Keratinocyte (primary cell): ENCODE results near the gene TMX3. TPM values are rescaled to one million over a fixed set of nuclear protein-coding genes. Genes with fewer than 3 reads are reported as not detected.

Source experiments
- DNase-seq: peaks from one replicate; pipeline ENCODE4 v3.0.0-alpha.2; 2011; ENCODE audit warnings: low read depth, missing footprints, low spot score
- FAIRE-seq: peaks from 2 replicates; lab custom pipeline; 2011; peaks lifted over from hg19 to GRCh38; lab: Jason Lieb, UNC
- H2AFZ ChIP-seq: 2 replicates; pipeline ENCODE4 v1.6.0; 2012; ENCODE audit warnings: low read length, control low read depth, inconsistent platforms; ENCODE audit not compliant: control insufficient read depth
- H3K27ac ChIP-seq: 2 replicates; pipeline ENCODE4 v1.5.1; 2011; ENCODE audit warnings: low read length; ENCODE audit not compliant: control insufficient read depth, insufficient read depth
- H3K27me3 ChIP-seq: 3 replicates; pipeline ENCODE4 v1.6.0; 2011; ENCODE audit warnings: low read length; ENCODE audit not compliant: control insufficient read depth, insufficient read depth; ENCODE audit errors: extremely low read depth
- H3K36me3 ChIP-seq, 2 experiments: 2 replicates in 1 of 2; 3 replicates in 1 of 2; pipeline ENCODE4 v1.5.1; 2011; ENCODE audit warnings: low read length in 2 of 2, mild to moderate bottlenecking in 1 of 2; ENCODE audit not compliant: control insufficient read depth in 2 of 2, insufficient read depth in 2 of 2; ENCODE audit errors: extremely low read depth in 1 of 2
- H3K4me1 ChIP-seq: 3 replicates; pipeline ENCODE4 v1.5.1; 2011; ENCODE audit warnings: low read length; ENCODE audit not compliant: control insufficient read depth, insufficient read depth; ENCODE audit errors: extremely low read depth
- H3K4me2 ChIP-seq: 3 replicates; pipeline ENCODE4 v1.6.0; 2011; ENCODE audit warnings: low read depth, low read length; ENCODE audit not compliant: control insufficient read depth, insufficient read depth; ENCODE audit errors: extremely low read depth
- H3K4me3 ChIP-seq, 3 experiments: fragments of 200-600 bp in 1 of 3; sonication (generic) in 1 of 3; 2 replicates in 2 of 3; 3 replicates in 1 of 3; pipeline ENCODE4 v1.5.1; 2011 to 2016; ENCODE audit warnings: low read length in 3 of 3, mild to moderate bottlenecking in 3 of 3, control low read depth in 2 of 3, inconsistent platforms in 1 of 3, low read depth in 1 of 3, mixed read lengths in 1 of 3, mixed run types in 1 of 3, moderate library complexity in 1 of 3; ENCODE audit not compliant: control insufficient read depth in 2 of 3, insufficient read depth in 2 of 3; ENCODE audit errors: extremely low read depth in 1 of 3
- H3K79me2 ChIP-seq: 2 replicates; pipeline ENCODE4 v1.6.0; 2012; ENCODE audit warnings: low read length; ENCODE audit not compliant: control insufficient read depth, insufficient read depth
- H3K9ac ChIP-seq: 3 replicates; pipeline ENCODE4 v1.6.0; 2011; ENCODE audit warnings: low read length; ENCODE audit not compliant: control insufficient read depth, insufficient read depth; ENCODE audit errors: extremely low read depth
- H3K9me1 ChIP-seq: 3 replicates; pipeline ENCODE4 v1.6.0; 2011; ENCODE audit warnings: low read length; ENCODE audit not compliant: control insufficient read depth, insufficient read depth; ENCODE audit errors: extremely low read depth
- H3K9me3 ChIP-seq: 2 replicates; pipeline ENCODE4 v1.5.1; 2012; ENCODE audit warnings: low read depth, low read length; ENCODE audit not compliant: control insufficient read depth
- H4K20me1 ChIP-seq: 3 replicates; pipeline ENCODE4 v1.6.0; 2011; ENCODE audit warnings: low read length; ENCODE audit not compliant: control insufficient read depth, insufficient read depth; ENCODE audit errors: extremely low read depth
- EZH2 ChIP-seq: IDR thresholded peaks from one replicate; pipeline ENCODE4 v1.6.1; 2012; ENCODE audit warnings: inconsistent platforms, mild to moderate bottlenecking, low read length, moderate library complexity
- dilution Hi-C: fragments of 300-500 bp; cut with MboI; formaldehyde crosslinking; loops from one replicate; pipeline ENCODE4 v1.7.0; 2020; ENCODE audit warnings: low sequenced_read_pairs; ENCODE audit not compliant: extremely low pct_ligation_motif_present
- polyA plus RNA-seq, 5 experiments: library from polyadenylated mRNA; depleted of rRNA in 3 of 5; stranded (reverse) in 3 of 5; stranded (forward) in 1 of 5; unstranded in 1 of 5; fragments of >200 nt; gene quantifications; 1 replicate in 1 of 5; 2 replicates in 3 of 5; 3 replicates in 1 of 5; pipeline versions ENCODE4 v1.2.1 to v1.2.3, GENCODE V29; 2011 to 2012; ENCODE audit warnings: missing spikeins in 2 of 5, low read depth in 1 of 5, low replicate concordance in 1 of 5
- TF ChIP-seq, protein P1 (sequence below), 3 experiments: IDR thresholded peaks in 1 of 3; conservative IDR thresholded peaks in 1 of 3; optimal IDR thresholded peaks in 1 of 3; 2 replicates in 2 of 3; 3 replicates in 1 of 3; pipeline versions ENCODE3 to v1.5.1; 2011; ENCODE audit warnings: low read length in 3 of 3, mild to moderate bottlenecking in 3 of 3, moderate library complexity in 2 of 3, control low read depth in 1 of 3, inconsistent platforms in 1 of 3; ENCODE audit not compliant: insufficient read depth in 2 of 3; ENCODE audit errors: extremely low read depth in 1 of 3

The TMX3 gene
- polyA plus RNA-seq, 1 donor (not counting 4 experiments of a cell fraction or from before 2014, with no cell fraction given), result 55.5 TPM

DNA sequence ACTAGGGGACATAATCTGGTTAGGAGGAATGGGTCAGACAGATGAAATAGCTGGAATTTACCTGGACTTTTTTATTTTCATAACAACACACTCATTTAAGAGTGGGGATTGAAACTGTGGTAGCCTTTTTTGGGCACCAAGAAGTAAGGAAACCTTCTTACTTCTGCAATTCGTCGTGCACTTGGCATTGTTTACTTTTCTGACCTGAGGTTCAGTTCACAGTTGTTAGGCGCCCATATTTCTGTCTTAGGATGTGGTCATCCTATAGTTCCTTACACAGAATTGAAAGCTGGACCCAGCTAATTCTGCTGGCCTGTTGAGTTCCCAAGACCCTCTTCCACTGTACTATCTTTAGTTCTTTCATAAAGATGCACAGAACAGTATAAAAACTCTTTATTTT, 72.9 kb downstream of the TMX3 start:
- FAIRE-seq (no peak), DNase-seq (no peak)
- H4K20me1 ChIP-seq, result no peaks in the 10 kb centered on the region
- no peaks in the 10 kb centered on the region for H3K4me1 ChIP-seq
- H2AFZ ChIP-seq, result no peak overlapping the region
- dilution Hi-C loops, result no loop called here
- H3K27me3 ChIP-seq, result no peaks in the 10 kb centered on the region
- no peak overlapping the region for H3K4me2 ChIP-seq
- no peak overlapping the region for H3K27ac ChIP-seq
- TF ChIP-seq, protein P1, sequence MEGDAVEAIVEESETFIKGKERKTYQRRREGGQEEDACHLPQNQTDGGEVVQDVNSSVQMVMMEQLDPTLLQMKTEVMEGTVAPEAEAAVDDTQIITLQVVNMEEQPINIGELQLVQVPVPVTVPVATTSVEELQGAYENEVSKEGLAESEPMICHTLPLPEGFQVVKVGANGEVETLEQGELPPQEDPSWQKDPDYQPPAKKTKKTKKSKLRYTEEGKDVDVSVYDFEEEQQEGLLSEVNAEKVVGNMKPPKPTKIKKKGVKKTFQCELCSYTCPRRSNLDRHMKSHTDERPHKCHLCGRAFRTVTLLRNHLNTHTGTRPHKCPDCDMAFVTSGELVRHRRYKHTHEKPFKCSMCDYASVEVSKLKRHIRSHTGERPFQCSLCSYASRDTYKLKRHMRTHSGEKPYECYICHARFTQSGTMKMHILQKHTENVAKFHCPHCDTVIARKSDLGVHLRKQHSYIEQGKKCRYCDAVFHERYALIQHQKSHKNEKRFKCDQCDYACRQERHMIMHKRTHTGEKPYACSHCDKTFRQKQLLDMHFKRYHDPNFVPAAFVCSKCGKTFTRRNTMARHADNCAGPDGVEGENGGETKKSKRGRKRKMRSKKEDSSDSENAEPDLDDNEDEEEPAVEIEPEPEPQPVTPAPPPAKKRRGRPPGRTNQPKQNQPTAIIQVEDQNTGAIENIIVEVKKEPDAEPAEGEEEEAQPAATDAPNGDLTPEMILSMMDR (optimal IDR thresholded peaks at IDR 0.05 in 1 of 3, IDR thresholded peaks at IDR 0.05 in 1 of 3, conservative IDR thresholded peaks at IDR 0.05 in 1 of 3; ENCODE audit: extremely low read depth in 1 of 3, insufficient read depth in 2 of 3, low read length in 3 of 3), result no peak
- TF ChIP-seq EZH2, result no peak
- no peak overlapping the region for H3K4me3 ChIP-seq
- H3K9ac ChIP-seq, result no peak overlapping the region
- no peaks in the 10 kb centered on the region for H3K9me1 ChIP-seq
- H3K36me3 ChIP-seq, result no peaks in the 10 kb centered on the region
- H3K9me3 ChIP-seq, result no peaks in the 10 kb centered on the region
- no peaks in the 10 kb centered on the region for H3K79me2 ChIP-seq

DNA sequence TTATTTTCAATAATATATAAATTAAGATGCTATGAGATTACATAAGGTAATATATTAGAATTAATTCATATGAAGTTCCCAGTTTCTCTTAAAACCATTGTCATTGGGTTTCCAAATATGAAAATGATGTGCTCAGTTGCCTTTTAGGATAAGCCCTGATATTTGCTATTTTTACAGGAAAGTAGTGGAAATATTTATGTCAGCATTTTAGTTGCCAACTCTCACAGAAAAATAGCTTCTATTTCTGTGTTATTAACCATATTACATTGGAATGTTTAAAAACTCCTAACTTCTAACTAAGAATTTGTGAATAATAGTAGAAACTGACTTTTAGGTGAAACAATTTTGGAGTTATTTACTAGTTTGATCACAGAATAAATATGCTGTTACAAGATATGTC, 74.0 kb downstream of the TMX3 start:
- FAIRE-seq, result no peak
- H3K27me3 ChIP-seq, result no peaks in the 10 kb centered on the region
- H4K20me1 ChIP-seq, result no peaks in the 10 kb centered on the region
- dilution Hi-C loops, result no loop called here
- TF ChIP-seq, protein P1 (optimal IDR thresholded peaks at IDR 0.05 in 1 of 3, IDR thresholded peaks at IDR 0.05 in 1 of 3, conservative IDR thresholded peaks at IDR 0.05 in 1 of 3; ENCODE audit: extremely low read depth in 1 of 3, insufficient read depth in 2 of 3, low read length in 3 of 3), result no peak
- no peak for TF ChIP-seq EZH2
- no peak for DNase-seq
- H3K36me3 ChIP-seq, result no peaks in the 10 kb centered on the region
- no peaks in the 10 kb centered on the region for H3K79me2 ChIP-seq
- H3K9ac ChIP-seq, result no peak overlapping the region
- no peak overlapping the region for H3K4me2 ChIP-seq
- H3K4me3 ChIP-seq, result no peak overlapping the region
- no peaks in the 10 kb centered on the region for H3K9me1 ChIP-seq
- H2AFZ ChIP-seq, result no peak overlapping the region
- H3K27ac ChIP-seq, result no peak overlapping the region
- H3K9me3 ChIP-seq, result no peaks in the 10 kb centered on the region
- H3K4me1 ChIP-seq, result no peaks in the 10 kb centered on the region
